Activated CD4-positive, alpha-beta T cell treated with anti-CD3 and anti-CD28 coated beads, Interleukin-2, amount 50 U/mL, for 4 hours (primary cell): ENCODE data around the gene TMEM250.

Experiments
- DNase-seq, 2 experiments: peaks; one replicate each; pipeline ENCODE4 v3.0.0-alpha.2; 2020

TMEM250 gene

GRCh38 chr9:136131629-136132511 lies 13.2 kb upstream of the TMEM250 start:
- no peak for DNase-seq

DNA sequence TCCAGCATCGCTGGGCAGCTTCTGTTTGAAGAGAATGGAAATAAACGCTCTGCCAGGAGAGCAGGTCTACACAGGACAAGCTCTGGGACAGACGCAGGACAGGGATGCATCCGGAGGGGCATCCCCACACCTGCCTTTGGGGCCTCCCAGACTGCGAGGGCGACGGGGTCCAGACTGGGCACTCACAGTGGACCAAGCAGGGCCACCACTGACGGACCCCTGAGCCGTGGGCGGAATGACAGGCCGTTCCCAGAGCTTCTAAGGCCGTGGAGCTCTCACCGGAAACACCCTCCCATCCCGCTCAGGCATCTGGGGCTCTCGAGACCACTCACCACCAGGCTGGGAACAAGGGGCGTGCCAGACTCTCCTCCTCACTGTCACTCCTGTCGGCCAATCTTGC lies 10.5 kb upstream of the TMEM250 start:
- no peak for DNase-seq

DNA sequence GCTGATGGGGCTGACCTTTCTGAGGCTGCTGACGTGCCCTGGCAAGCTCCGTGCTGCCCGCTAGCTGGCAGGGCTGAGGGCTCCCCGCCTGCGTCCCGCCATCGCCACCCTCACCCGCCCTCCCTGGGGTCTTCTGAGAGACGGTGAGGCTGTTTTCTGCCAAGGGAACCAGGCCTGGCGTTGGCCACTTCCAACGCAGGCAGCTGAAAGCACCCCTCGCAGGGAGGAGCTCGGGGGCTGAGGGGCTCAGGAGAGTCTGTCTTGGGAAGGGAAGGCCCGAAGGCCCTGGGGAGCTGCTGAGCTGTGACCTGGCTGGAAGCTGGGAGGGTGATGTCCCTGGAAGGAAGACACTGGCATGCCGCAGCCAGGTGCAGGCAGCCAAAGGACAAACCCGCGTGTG lies 9.8 kb upstream of the TMEM250 start:
- no peak for DNase-seq

- DNase-seq = no peak
Observed at GRCh38 chr9:136127313-136127712, 8.6 kb upstream of the TMEM250 start.

DNA sequence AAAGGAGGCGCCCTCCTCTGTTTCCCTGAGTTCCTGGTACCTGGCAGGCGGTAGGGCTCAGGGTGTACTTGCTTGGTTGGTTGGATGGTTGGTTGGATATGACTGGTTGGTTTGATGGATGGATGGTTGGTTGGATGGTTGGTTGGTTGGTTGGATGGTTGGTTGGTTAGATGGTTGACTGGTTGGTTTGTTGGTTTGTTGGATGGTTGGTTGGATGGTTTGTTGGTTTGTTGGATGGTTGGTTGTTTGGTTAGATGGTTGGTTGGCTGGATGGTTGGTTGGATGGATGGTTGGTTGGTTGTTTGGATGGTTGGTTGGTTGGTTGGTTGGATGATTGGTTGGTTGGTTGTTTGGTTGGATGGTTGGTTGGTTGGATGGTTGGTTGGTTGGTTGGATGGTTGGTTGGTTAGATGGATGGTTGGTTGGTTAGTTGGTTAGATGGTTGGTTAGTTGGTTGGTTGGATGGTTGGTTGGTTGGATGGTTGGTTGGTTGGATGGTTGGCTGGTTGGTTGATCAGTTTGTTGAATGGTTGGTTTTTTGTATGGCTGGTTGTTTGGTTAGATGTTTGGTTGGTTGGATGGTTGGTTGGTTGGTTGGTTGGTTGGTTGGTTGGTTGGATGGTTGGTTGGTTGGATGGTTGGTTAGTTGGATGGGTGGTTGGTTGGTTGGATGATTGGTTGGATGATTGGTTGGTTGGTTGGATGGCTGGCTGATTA lies 6.5 kb upstream of the TMEM250 start:
- DNase-seq = no peak

- DNase-seq = peak; percentile 72 to 75
Observed at GRCh38 chr9:136122425-136123383, 4.0 kb upstream of the TMEM250 start.

DNA sequence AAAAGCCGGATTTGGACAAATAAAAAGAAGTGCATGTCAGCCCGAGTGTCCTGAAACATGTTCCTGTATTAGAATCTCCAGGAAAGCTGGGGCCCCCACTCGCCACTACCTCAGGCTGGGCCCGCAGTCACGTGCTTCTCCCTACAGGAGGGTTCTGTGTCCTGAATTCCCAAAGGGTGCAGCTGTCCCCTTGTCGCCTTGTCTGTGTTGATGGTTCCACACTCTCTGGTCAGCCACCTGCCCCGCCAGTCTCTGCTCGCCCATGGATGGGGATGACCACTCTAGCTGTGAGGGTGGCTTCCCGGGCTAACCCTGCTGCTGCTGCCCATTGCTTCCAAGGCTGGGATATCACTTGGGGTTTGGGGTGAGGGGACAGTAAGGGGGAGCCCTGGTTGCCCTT lies 3.1 kb upstream of the TMEM250 start:
- DNase-seq = no peak

DNA sequence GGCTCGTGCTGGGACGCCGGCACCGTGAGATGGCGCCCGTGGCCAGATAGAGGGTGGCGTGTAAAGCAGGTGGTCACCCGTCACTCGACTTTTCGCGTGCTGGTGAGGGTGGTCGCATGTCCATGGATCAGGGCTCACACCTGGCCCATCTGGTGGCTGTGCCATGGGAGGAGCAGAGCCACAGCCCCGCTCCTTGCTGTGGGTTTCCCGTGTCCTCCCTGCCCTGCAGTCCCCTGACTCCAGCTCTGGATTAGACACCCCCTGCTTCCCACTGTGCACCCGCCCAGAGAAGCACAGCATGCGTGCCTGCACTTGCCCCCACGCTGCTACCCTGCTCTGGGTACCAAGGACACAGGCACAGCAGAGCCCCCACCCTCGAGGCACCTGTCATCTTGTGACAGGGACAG lies 1.8 kb upstream of the TMEM250 start:
- DNase-seq = no peak

GRCh38 chr9:136119883-136120393 lies 1.3 kb upstream of the TMEM250 start:
- no peak for DNase-seq

GRCh38 chr9:136119061-136119882 lies 597 bp upstream of the TMEM250 start:
- DNase-seq = peak in 1 of 2 experiments; percentile 26

DNA sequence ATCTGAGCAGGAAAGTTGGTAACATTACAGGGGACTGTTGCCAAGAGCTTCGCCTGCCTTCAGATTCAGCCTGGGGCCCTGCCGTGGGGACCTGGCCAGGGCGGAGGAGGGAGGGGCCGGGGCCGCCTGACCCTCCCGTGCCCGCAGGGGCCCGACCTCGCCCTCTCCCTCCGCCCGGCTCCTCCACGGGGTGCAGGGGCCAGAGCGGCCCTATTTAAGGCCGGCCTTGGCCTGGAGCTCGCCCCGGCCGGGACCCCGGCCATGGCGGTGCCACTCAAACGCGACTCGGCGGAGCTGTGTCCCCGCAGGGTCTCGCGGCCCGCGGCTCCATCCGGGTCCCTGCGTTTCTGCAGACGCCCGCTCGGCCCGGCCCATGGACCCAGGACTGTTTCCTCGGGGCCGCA lies 757 bp downstream of the TMEM250 start:
- DNase-seq = no peak

DNA sequence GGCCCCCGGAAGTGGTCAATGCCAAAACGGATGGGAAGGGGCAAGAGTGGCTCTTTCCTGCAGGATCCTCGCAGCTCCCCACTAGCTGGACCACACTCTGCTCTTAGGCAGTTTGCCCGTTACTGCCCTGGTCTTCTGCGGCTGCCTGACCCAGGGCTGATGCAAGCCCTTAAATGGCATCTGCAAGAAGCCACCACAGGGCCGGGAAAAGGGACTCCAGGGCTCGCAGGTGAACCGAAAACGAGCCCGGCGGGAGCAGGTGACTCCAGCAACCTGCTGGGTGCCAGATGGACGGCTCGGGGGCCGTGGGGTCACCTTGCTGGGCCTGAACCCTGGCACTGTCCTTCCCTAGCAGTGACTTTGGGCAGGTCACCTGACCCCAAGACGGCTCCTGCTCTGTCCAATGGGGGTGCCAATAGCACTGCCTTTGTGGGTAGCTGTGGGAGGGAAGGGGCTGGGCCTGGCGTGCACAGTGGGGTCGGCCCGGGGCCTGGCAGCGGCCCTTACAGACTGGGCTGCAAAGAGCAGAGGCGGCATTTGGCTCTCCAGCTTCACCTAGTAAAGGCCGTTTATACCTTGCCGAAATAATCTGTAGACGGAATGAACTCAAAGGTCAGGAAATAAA lies 1.3 kb downstream of the TMEM250 start:
- DNase-seq = no peak

- no peak for DNase-seq
Observed at GRCh38 chr9:136116360-136117098, 2.1 kb downstream of the TMEM250 start.

GRCh38 chr9:136115641-136116359 lies 2.9 kb downstream of the TMEM250 start:
- DNase-seq = no peak

DNA sequence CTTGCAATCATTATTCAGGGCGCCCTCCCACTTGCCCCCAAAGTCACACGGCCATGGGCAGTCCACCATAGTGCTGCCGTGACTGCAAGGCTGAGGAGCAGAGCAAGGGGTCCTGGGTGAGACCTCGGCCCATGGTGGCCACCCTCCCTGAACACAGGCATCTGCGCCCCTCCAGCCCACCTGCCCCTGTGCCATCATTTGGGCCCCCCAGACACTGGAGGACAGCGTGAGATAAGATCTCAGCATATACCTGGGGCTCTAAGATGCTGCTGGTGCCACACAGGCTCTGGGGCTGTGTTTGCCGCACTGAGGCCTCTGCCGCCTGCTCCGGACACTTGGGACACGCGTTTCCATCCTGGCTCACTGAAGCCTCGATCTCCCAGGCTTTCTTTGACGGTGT lies 3.5 kb downstream of the TMEM250 start:
- DNase-seq = no peak

GRCh38 chr9:136114610-136115009 lies 4.1 kb downstream of the TMEM250 start:
- no peak for DNase-seq

DNA sequence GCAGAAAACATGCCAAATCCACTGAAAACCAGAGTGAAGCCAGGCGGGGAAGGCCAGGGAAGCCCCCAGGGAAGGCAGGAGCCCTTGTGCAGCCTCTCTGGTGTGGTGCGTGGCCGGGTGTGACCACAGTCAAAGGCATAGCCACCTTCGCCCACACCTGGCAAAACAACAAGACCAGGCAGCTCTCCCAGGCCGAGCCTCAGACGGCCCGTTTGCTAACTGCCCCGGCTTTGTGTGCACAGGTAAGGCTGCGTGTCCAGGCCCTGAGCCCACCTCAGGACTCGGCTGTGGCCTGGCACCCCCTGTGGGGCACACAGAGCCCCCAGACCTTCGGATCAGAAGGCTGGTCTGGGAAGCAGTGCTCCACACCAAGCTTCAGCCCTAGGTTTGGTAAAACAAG lies 6.1 kb downstream of the TMEM250 start:
- DNase-seq = no peak

GRCh38 chr9:136111910-136112309 lies 6.8 kb downstream of the TMEM250 start:
- DNase-seq = no peak

DNA sequence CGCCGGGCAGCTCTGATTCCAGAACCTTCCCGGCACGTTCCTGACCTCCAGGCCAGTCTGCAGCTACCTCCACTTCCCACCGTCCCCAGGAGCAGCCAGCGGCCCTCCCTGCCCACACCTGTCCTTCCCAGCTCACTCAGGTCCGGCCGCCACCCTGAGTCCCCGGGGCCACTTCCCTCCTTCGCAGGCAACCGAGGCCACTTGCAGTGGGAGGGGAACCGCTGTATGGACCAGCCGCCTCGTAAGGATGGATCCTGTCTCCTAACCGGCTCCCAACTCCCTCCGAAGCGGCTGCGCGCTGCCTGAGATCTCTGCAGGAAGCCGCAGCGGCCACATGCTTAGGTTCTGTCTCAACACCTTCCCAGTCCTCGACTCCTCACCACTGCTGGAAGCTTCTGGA lies 7.5 kb downstream of the TMEM250 start:
- DNase-seq = no peak
